Right kidney (tissue), 1 donor: ENCODE measurements around the gene UBE2R2.

Experiments used
- DNase-seq: peaks from one replicate; pipeline ENCODE4 v3.0.0-alpha.2; 2016

The UBE2R2 gene

GRCh38 chr9:33884856-33885701, 68.1 kb downstream of the UBE2R2 start:
- peak; percentile 14 for DNase-seq

- DNase-seq: no peak
These were observed 69.0 kb downstream of the UBE2R2 start for GRCh38 chr9:33885948-33886347.

- no peak for DNase-seq
These were observed 76.9 kb downstream of the UBE2R2 start for GRCh38 chr9:33893861-33894260.

- DNase-seq: no peak
These were observed 77.4 kb downstream of the UBE2R2 start for GRCh38 chr9:33894316-33894715.

DNA sequence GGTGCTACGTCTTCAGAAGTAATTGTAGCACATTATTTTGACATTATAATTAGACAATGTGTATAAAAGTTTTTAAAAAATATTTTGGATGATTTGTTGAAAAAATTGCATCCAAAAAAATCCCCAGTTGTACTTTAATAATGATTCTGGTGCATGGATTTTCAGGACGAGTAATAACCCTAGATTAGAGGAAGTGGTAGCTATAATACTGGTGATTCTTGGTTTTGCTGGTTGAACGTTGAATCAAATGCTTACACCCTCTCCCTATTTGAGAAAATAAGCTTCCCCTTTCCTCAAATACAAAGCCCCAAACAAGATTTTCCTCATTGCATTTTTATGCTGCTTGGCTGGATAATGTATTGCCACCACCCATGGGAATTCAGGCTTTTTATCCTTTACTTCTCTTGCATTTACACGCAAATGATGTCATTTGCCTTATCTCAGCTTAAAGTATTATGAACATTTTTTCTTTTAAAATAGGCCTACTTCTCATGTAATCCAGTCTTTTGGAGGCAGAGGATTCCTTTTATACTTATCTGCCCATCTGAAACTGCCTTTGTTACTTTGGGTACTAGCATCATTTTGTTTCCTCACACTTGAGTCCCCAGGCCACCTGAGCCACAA, 86.3 kb downstream of the UBE2R2 start:
- DNase-seq: no peak

DNA sequence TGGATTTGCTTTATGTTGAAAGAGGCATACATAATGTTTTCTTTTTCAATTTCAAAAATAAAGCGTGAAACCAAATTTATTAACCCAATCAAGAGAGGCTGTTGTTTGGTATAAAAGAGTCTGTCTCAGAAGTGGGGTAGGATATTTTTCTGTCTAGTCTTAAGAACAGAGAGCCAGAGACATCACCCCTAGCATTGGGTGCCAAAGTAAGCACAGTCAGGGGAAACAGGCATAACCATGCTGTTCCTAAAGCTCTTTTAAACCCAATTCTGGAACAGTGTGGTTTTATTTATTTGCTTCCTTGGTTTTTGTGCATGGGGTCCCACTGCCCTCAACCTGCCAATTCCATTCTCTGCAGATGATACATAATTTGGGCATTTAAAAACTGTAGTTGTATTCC, 88.2 kb downstream of the UBE2R2 start:
- DNase-seq: no peak

GRCh38 chr9:33906769-33907168, 89.8 kb downstream of the UBE2R2 start:
- no peak for DNase-seq

- DNase-seq: no peak
These were observed 90.4 kb downstream of the UBE2R2 start for GRCh38 chr9:33907347-33907746.

- no peak for DNase-seq
These were observed 91.2 kb downstream of the UBE2R2 start for GRCh38 chr9:33908114-33908513.

- DNase-seq: no peak
These were observed 91.8 kb downstream of the UBE2R2 start for GRCh38 chr9:33908749-33909148.

DNA sequence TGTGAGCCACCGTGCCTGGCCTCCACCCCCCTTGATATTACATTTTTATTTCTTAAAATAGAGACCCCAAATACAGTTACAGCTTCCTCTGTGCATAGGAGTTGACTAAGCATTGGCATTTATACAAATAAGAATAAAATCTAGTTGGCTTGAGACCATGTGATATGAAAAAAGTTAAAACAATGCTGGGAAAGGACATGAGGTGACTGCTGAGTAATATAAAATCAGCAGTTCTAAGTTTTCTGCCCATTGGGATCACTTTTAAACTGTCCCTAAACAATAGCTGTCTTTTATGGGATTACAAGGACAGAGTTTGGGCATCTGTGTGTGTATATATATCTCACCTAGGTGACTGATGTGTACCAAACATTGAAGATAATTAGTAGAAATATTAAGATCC, 96.6 kb downstream of the UBE2R2 start:
- DNase-seq: no peak

GRCh38 chr9:33914887-33915628, 98.1 kb downstream of the UBE2R2 start:
- no peak for DNase-seq

GRCh38 chr9:33917036-33917435, 100.1 kb downstream of the UBE2R2 start:
- DNase-seq: no peak

GRCh38 chr9:33919276-33919897, 102.4 kb downstream of the UBE2R2 start:
- DNase-seq: no peak

GRCh38 chr9:33921967-33922895, 105.3 kb downstream of the UBE2R2 start:
- DNase-seq: no peak

GRCh38 chr9:33923079-33923478, 106.1 kb downstream of the UBE2R2 start:
- no peak for DNase-seq

- no peak for DNase-seq
These were observed 107.2 kb downstream of the UBE2R2 start for GRCh38 chr9:33923998-33924701.

- DNase-seq: peak; percentile 38
These were observed 108.2 kb downstream of the UBE2R2 start for GRCh38 chr9:33924978-33925797.

GRCh38 chr9:33926746-33927485, 110.0 kb downstream of the UBE2R2 start:
- no peak for DNase-seq
